Fibroblast of mammary gland (primary cell): Measurements from ENCODE around the gene AKR1B15.
"Not testable (repeated sequence)": the region's sequence is repeated elsewhere in the genome, so short reads cannot be mapped to it uniquely, and the experiment has no call there.

Source experiments
- DNase-seq: peaks from one replicate; pipeline ENCODE4 v3.0.0-alpha.2; 2010; ENCODE audit warnings: low read depth
- H3K4me3 ChIP-seq: 2 replicates; pipeline ENCODE4 v1.5.1; 2011; ENCODE audit warnings: low read depth, mild to moderate bottlenecking, low read length, moderate library complexity; ENCODE audit not compliant: control insufficient read depth
- CTCF ChIP-seq: conservative IDR thresholded peaks from 2 replicates; pipeline ENCODE4 v1.5.1; 2011; ENCODE audit warnings: low read depth, low read length, inconsistent platforms; ENCODE audit not compliant: control insufficient read depth, insufficient read depth

The AKR1B15 gene

GRCh38 chr7:134535919-134536299 is 13.0 kb upstream of the AKR1B15 start:
- no peak for TF ChIP-seq CTCF
- H3K4me3 ChIP-seq: no peak overlapping the region
- no peak for DNase-seq

DNA sequence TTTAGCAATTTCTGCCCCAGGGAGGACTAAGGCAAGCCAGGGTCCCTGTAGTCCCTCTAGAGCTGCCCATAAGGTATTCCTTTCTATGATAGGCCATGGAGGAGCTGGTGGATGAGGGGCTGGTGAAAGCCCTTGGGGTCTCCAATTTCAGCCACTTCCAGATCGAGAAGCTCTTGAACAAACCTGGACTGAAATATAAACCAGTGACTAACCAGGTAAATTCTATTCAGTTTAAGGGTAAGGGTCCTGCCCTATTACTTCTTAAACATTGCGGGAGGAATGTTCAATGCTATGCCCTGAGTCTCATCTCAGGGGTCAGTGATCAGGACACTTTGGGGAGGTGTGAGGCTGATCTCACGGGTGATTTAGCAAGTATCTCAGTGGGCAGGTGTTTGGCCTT is 12.4 kb upstream of the AKR1B15 start:
- not testable (repeated sequence) for H3K4me3 ChIP-seq, DNase-seq

- not testable (repeated sequence) for DNase-seq, H3K4me3 ChIP-seq
Measured at GRCh38 chr7:134537273-134537781, 11.6 kb upstream of the AKR1B15 start.

DNA sequence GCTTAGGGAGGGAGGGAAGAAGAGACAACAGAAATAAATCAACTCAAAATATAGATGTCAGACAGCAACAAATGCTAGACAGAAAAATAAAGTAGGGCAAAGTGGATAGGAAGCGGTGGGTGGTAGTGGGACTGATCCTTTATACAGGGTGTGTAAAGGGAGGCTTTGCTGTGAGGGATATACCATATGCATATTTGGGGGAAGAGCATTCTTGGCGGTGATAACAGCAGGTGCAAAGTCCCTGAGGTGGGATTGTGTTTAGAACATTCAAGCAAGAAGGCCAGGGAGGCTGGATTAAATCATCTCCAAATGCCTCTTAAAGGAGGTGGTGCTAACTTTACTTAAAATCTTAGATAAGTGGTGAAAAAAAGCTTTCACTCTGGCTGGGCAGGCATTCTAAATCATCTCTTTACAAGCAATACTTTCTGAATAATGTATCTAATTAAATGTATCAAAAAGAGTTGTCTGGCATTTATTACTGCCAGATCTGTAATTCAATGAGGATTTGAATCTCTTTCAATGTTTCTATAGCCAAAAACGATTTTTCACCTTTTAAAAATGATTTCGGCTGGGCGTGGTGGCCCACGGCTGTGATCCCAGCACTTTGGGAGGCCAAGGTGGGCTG is 9.4 kb upstream of the AKR1B15 start:
- no peak overlapping the region for H3K4me3 ChIP-seq
- no peak for DNase-seq
- no peak for TF ChIP-seq CTCF

GRCh38 chr7:134541501-134542194 is 7.3 kb upstream of the AKR1B15 start:
- not testable (repeated sequence) for DNase-seq, H3K4me3 ChIP-seq

- no peak overlapping the region for H3K4me3 ChIP-seq
- no peak for TF ChIP-seq CTCF
- no peak for DNase-seq
Measured at GRCh38 chr7:134542195-134542771, 6.6 kb upstream of the AKR1B15 start.

- no peak for TF ChIP-seq CTCF
- no peak for DNase-seq
- H3K4me3 ChIP-seq: no peak overlapping the region
Measured at GRCh38 chr7:134545380-134545779, 3.5 kb upstream of the AKR1B15 start.

GRCh38 chr7:134545918-134546317 is 3.0 kb upstream of the AKR1B15 start:
- no peak overlapping the region for H3K4me3 ChIP-seq
- DNase-seq: no peak
- no peak for TF ChIP-seq CTCF
